Measurements from ENCODE around the gene TALDO1. TPM values are rescaled to one million over a fixed set of nuclear protein-coding genes. Genes with fewer than 3 reads are reported as not detected.

TALDO1 gene
- total and polyA plus RNA-seq, 2 donors (not counting 3 experiments of a cell fraction or from before 2014, with no cell fraction given) = 211 to 294 TPM

DNA sequence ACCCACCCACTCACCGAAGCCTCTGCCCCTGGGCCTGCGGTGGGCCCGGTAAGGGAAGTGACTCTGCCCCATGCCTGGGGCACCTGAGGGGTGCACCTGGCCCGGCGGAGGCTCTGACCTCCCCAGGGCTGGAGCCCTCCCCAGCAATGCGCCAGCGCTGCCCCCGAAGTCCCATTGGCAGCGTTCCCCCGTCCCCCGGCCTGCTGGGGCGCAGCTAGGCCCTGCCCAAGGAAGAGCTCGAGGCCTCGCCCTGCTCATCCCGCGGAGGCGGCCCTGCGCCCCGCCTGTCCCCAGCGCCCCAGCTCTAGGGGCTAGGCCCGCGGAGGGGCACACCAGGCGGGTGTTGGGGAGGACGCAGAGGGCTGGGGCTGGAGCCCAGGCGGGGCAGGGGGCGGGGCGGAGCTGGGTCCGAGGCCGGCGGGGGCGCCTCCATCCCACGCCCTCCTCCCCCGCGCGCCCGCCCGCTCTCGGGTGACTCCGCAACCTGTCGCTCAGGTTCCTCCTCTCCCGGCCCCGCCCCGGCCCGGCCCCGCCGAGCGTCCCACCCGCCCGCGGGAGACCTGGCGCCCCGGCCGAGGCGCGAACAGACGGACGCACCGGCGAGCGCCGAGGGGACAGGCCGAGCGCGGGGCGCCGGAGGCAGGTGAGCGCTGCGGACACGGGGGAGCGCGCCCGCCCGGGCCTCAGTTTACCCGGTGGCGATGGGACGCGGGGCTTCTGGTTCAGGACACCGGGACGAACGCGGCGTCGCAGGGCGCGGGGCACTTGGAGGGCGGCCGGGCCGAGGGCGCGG, 41.4 kb upstream of the TALDO1 start, which contains the start of gene EPS8L2:
EPS8L2 (plus strand) TSS at position 586 of the 793 bp plus-strand sequence. CDS start 3,177 bp downstream, outside the sequence.
- no peak for TF ChIP-seq MYC (IDR thresholded peaks at IDR 0.05; ENCODE audit: low read depth, low read length)
- no peak for TF ChIP-seq CTCF (IDR thresholded peaks at IDR 0.05; ENCODE audit: extremely low read depth in 1 of 2, insufficient read depth in 1 of 2, low read depth in 1 of 2, low read length in 2 of 2)
- no peak for TF ChIP-seq EZH2 (IDR thresholded peaks at IDR 0.05; ENCODE audit: borderline replicate concordance, low read depth, low read length, severe bottlenecking)
- no peak for TF ChIP-seq GATA2 (IDR thresholded peaks at IDR 0.05; ENCODE audit: insufficient read depth, insufficient read length, low read depth, low read length)
- TF ChIP-seq POLR2AphosphoS5 (IDR thresholded peaks at IDR 0.05; ENCODE audit: insufficient read depth, low read depth, low read length) = no peak
- no peak for TF ChIP-seq JUN (IDR thresholded peaks at IDR 0.05; ENCODE audit: borderline replicate concordance, insufficient read depth, insufficient read length, low read depth)
- TF ChIP-seq FOS (IDR thresholded peaks at IDR 0.05; ENCODE audit: borderline replicate concordance, insufficient read depth, low read length) = no peak
- TF ChIP-seq POLR2A (IDR thresholded peaks at IDR 0.05; ENCODE audit: low read depth, low read length) = no peak
- TF ChIP-seq, protein P1, sequence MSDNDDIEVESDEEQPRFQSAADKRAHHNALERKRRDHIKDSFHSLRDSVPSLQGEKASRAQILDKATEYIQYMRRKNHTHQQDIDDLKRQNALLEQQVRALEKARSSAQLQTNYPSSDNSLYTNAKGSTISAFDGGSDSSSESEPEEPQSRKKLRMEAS (IDR thresholded peaks at IDR 0.05; ENCODE audit: insufficient read depth, insufficient read length) = no peak
- Histone ChIP-seq H3K4me3 (replicated peaks in 1 of 3; ENCODE audit: insufficient read depth in 1 of 3, low read depth in 1 of 3, low read length in 3 of 3) (peak within 1 kb of the TSS in 2 of 3 experiments; percentile 17 to 26), H3K79me2 (ENCODE audit: control insufficient read depth, insufficient read depth, low read length) (no peaks in the 10 kb centered on the region), H3K4me1 (ENCODE audit: control insufficient read depth, extremely low read depth, insufficient read depth, low read length) (peaks cover 5% of the 10 kb centered on the region), H3K27me3 (ENCODE audit: control insufficient read depth in 2 of 2, insufficient read depth in 2 of 2, low read length in 2 of 2) (no peaks in the 10 kb centered on the region), H3K27ac (ENCODE audit: insufficient read depth, low read depth, low read length) (no peak within 1 kb of the TSS), H3K4me2 (ENCODE audit: insufficient read depth, low read length) (peak within 1 kb of the TSS; percentile 32), H3K9ac (replicated peaks; ENCODE audit: extremely low read depth, insufficient read depth, low read length) (no peak within 1 kb of the TSS), H3K36me3 (ENCODE audit: control insufficient read depth in 2 of 2, extremely low read depth in 1 of 2, insufficient read depth in 2 of 2, low read length in 2 of 2) (no peaks in the 10 kb centered on the region), H4K20me1 (replicated peaks; ENCODE audit: control insufficient read depth, extremely low read depth, insufficient read depth, low read length) (no peaks in the 10 kb centered on the region), H2AFZ (ENCODE audit: low read depth, low read length) (peak within 1 kb of the TSS; percentile 55), H3K9me1 (replicated peaks; ENCODE audit: control insufficient read depth, extremely low read depth, insufficient read depth, low read length) (no peaks in the 10 kb centered on the region), H3K9me3 (replicated peaks; ENCODE audit: control insufficient read depth, insufficient read depth, low read length) (no peaks in the 10 kb centered on the region)
- FAIRE-seq (no peak), DNase-seq (ENCODE audit: low read depth, low spot score) (no peak)
- BruUV-seq (replicated peaks) = no TSS peak
- dilution Hi-C loops (cut with MboI; ENCODE audit: extremely low pct_ligation_motif_present, low sequenced_read_pairs) (no loop called here), intact Hi-C loops (cut with micrococcal nuclease) (no loop called here)
- ChIA-PET CTCF (interaction anchor here (1.5 to 1.7 kb wide), 2 partner anchors 17 to 21 kb away, joined by 4 to 5 read pairs; no protein-coding TSS in a partner anchor), POLR2A (no interaction called here)

Measured in endothelial cell of umbilical vein (primary cell).